ENCODE results near the gene APBA2.

DNA sequence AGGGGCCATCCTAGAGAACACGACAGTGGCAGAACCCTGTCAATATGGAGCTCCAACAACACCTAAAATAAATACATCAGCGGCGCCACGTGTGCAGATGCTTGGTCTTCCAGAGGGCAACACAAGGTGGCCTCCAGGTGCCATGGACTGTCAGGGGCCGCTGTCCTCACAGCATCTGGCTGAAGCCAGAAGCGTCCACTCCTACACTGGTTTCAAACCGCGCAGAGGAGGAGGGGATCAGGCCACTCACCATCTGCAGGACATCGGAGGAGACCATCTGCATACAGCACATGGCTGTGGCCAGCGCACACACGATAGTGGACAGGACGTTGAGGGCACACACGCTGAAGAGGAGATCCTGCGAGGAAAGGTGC, 265.7 kb downstream of the APBA2 start:
- TF ChIP-seq CTCF (IDR thresholded peaks at IDR 0.05) = no peak
- no peak for TF ChIP-seq POLR2AphosphoS5 (IDR thresholded peaks at IDR 0.05; ENCODE audit: insufficient read depth in 1 of 2, low read depth in 1 of 2)
